Activated CD8-positive, alpha-beta memory T cell treated with anti-CD3 and anti-CD28 coated beads, Interleukin-2, amount 50 U/mL, for 24 hours (primary cell): Measurements from ENCODE around the gene FAM9C.
"Not testable (repeated sequence)": the region's sequence is repeated elsewhere in the genome, so short reads cannot be mapped to it uniquely, and the experiment has no call there.

Experiments
- DNase-seq: peaks from one replicate; pipeline ENCODE4 v3.0.0-alpha.2; 2020; ENCODE audit errors: extremely low read depth

FAM9C gene

GRCh38 chrX:13076176-13076961 is 31.9 kb upstream of the FAM9C start:
- no peak for DNase-seq

DNA sequence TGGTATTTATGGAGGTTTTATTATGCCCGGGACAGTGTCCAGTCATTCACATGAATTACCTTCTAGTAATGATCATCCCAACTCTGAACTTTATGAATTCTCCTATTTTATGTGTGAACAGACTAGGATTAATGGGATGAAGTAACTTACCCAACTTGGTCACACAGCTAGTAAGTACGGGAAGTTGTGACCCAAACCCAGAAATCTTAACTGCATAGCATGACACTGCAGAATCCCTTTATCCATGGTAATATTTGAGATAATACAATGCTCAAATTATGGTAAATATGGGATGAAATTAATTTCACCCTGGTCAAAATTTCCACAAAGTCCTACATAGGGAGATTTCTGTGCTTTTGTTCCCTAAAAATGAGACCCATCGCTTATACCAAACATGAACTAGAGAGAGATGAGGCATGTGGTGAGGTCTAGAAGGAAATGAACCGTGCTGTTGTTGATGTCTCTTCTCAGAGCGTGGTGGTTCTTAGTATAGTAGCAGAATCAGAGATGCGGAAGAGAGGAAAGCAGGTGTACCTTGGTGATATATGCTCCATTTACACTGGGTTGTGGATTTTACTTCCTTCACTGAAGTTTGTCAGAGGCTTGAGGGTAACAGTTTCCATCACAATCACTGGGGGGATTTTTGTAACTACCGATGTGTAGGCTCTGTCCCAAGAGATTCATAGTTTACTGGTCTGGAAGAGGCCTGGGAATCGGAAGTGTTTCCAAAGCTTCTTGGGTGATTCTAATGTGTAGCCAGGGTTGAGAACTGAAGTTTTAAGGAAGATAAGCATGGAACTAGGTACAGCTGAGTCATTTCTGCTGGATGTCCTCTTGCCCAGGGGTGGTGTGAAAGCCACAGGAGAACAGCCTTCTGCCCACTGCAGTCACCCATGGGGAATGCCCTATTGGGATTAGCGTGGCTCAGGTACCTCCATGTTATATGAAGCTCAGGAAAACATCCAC is 30.2 kb upstream of the FAM9C start:
- no peak for DNase-seq

GRCh38 chrX:13069771-13070416 is 25.5 kb upstream of the FAM9C start:
- no peak for DNase-seq

DNA sequence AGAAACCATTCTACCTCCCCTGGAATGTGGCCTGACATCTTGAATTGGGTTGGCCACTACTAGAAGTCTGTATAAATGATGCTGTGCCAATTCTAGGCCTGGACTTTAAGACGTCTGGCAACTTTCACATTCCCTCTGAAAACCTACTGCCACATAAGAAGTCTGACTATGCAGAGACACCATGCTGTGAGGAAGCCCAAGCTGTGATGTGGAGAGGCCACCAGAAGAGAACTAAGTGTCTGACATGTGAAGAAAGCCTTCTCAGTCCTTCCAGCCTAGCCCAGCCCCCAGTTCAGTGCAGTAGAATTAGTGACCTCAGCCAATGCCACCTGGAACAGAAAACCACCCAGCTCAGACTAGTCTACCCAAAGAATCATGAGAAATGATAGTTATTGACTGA is 24.2 kb upstream of the FAM9C start:
- no peak for DNase-seq

DNA sequence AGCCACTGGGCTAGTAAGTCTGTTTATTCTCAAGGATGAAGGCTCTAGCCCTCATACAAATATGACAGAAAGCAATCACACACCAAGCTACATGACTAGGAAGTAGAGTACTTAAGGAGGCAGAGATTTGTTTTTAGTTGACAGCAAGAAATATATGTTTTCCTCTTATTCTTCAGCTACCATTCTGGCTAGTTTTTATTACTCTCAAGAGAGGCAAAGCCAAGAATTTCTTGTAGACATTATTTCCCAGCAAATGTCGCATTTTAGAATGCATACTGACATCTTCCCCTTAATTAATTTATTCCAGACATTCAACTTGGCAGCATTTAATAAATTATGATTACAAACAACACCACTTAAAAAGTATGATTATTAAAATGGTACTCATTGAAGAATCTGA is 23.4 kb upstream of the FAM9C start:
- no peak for DNase-seq

GRCh38 chrX:13066391-13066790 is 22.0 kb upstream of the FAM9C start:
- no peak for DNase-seq

DNA sequence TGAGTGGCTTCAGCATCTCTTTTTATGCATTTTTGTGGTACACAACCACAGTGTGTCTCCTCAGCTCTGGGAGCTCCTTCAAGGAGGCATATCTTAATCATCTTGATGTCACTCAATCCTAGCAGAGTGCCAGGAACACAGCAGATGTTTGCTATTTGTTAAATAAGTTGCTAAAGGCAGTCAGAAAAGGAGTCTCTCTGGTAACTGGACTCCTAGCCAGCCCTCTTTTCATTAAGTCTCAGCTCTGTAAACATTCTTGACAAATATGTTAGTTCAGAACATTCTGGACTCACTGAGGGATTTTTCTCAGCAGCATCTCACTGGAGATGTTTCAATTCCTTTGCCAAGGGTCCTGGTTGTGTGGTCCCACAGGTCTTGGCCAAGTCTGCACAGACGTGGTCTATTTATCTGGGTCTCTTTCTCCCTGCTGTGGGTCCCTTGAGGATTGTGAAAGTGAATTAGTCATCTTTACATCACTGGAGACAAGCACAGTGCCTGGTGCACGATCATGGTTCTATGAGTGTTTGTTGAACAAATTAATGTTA is 20.3 kb upstream of the FAM9C start:
- no peak for DNase-seq

- not testable (repeated sequence) for DNase-seq
Observed at GRCh38 chrX:13063124-13063523, 18.7 kb upstream of the FAM9C start.

DNA sequence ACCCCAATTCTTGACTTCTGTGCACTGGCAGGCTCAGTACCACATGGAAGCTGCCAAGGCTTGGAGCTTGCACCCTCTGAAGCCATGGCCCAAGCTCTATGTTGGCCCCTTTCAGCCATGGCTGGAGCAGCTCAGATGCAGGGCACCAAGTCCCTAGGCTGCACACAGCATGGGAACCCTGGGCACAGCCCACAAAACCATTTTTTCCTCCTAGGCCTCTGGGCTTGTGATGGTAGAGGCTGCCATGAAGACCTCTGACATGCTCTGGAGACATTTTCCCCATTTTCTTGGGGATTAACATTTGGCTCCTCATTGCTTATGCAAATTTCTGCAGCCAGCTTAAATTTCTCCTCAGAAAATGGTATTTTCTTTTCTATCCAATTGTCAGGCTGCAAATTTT is 17.9 kb upstream of the FAM9C start:
- DNase-seq: not testable (repeated sequence)

GRCh38 chrX:13061215-13061708 is 16.8 kb upstream of the FAM9C start:
- not testable (repeated sequence) for DNase-seq

GRCh38 chrX:13059637-13060499 is 15.4 kb upstream of the FAM9C start:
- no peak for DNase-seq

GRCh38 chrX:13055486-13055885 is 11.1 kb upstream of the FAM9C start:
- DNase-seq: no peak

DNA sequence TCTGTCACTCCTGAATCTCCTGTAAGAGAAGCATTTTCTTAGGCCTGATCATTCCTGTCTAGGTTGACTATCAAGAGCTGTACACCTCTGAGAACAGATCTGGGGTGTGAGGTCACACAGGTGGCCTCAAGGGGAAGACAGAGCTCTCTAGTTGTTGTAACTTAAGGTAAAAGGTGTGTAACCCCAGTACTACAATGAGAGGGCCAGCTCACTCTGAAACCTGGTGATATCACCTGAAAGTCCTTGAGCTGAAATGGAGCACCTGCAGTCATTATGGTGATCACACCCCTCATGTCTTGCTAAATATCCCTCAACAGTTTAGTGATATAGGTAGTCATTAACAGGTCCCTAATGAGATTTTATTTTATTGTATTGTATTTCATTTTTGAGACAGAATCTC is 8.8 kb upstream of the FAM9C start:
- no peak for DNase-seq

GRCh38 chrX:13051529-13052172 is 7.2 kb upstream of the FAM9C start:
- no peak for DNase-seq

- no peak for DNase-seq
Observed at GRCh38 chrX:13051167-13051528, 6.7 kb upstream of the FAM9C start.

GRCh38 chrX:13050151-13050550 is 5.7 kb upstream of the FAM9C start:
- no peak for DNase-seq

DNA sequence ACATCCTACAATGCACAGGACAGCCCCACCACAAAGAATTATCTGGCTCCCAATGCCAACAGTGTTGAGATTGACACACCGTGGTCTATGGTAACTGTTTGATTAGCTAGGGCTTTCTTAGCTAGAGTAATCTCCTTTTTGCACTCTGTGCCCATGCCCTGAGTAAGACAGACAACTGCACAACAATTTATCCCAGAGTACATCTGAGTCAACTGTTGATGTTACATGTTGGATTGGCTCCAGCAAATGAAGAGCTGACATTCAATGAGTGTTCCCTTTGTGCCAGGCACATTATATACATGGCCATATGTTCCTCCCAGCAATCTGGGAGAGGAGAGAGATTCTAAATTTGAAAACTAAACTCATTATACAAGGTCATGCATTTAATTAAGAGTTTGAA is 3.9 kb upstream of the FAM9C start:
- no peak for DNase-seq

DNA sequence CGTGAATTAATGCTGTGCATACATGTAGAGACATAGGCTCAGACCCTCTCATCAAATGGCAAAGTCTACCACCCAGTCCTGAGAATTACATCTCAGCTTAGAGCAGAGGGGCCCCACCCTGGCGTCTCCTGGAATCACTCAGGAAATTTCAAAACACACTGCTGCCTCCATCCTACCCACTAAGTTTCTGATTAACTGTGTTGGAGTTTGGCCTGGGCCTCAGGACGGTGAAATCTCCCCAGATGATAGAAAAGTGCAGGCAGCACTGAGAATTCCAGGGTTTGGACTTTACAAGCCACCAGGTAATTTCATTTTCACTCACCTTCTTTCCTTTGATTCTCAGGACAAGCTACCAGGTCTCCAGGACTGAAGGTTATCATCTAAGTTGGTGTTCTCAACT is 3.3 kb upstream of the FAM9C start:
- DNase-seq: no peak

DNA sequence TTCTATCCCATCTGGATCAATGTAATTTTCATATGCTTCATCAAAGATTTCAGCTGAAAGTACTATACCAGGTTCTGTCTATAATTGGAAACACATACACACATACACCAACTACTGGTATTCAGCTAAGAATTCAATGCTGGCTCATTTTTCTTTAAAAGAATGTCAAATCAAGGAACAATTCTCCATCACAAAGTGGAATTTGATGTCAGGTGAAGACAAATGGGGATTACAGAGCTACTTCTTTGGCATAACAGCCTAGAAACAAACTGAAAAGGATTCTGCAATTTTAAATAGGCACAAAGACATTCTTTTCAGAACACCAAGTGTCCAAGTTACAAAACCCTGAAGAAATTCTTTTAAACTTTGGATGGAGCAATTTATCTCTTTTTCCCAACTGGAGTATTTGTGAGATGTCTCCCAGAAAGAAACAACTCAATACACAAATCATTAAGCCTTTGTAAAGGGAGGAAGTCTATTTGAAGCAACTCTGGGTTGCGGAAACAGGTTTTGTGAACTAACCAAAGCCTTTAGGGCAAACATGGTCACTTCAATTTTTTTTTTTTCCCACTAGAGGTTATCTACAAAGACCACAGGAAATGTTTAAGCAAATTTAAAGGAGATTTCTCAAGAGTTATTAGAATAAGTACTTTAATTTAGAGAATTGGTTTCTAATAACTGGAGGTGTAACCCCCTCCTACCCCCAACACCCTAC is 1.9 kb upstream of the FAM9C start:
- DNase-seq: no peak

DNA sequence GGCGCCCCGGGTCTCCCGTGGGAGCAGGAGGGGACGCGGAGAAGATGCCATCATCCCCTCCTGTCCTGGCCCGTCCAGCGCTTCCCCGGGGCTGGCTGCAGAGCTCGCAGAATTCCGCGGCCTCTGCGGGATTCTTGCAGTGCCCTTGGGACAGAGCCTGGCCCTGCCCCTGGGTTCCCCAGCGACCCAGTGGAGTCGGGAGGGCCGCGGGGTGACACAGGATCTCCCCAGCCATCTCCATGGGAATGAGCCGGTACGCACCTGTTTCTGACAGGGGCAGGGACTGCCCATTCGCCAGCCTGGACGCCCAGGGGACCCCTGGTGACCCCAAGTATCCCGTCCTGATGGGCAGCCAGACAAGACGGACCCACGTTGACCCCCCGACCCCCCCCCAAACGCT is 482 bp downstream of the FAM9C start:
- no peak for DNase-seq
